OCI-LY7 (cell line): Measurements from ENCODE around the gene RNF214. TPM values are rescaled to one million over a fixed set of nuclear protein-coding genes. Genes with fewer than 3 reads are reported as not detected.
"Not testable (repeated sequence)": the region's sequence is repeated elsewhere in the genome, so short reads cannot be mapped to it uniquely, and the experiment has no call there.

Experiments
- BruUV-seq: library from RNA; stranded (reverse); fragments of 400-500 nt; replicated peaks from 2 replicates; lab custom pipeline; 2021; lab: Mats Ljungman, UMichigan
- CTCF ChIA-PET: fragments of 300-600 bp; sonication (Branson Sonifier 250); formaldehyde crosslinking; loops from one replicate; lab custom pipeline; 2022; ENCODE audit warnings: antibody characterized with exemption; ENCODE audit not compliant: unreplicated experiment; lab: Charles Lee
- POLR2A ChIA-PET: fragments of 300-600 bp; sonication (Branson Sonifier 250); formaldehyde crosslinking; loops from one replicate; lab custom pipeline; 2022; ENCODE audit warnings: antibody characterized with exemption; lab: Charles Lee
- DNase-seq: peaks from one replicate; pipeline ENCODE4 v3.0.0-alpha.2; 2015; ENCODE audit warnings: low spot score
- H2AFZ ChIP-seq: fragments of 200-600 bp; sonication (generic), shearing (Covaris generic); 2 replicates; pipeline ENCODE4 v1.6.1; 2014; ENCODE audit warnings: mild to moderate bottlenecking, antibody characterized with exemption, low read length, moderate library complexity
- H3K27ac ChIP-seq: fragments of 200-600 bp; sonication (generic); 2 replicates; pipeline ENCODE4 v1.5.1; 2014; ENCODE audit warnings: mixed run types, low read depth, mild to moderate bottlenecking, moderate library complexity, low read length, inconsistent platforms; ENCODE audit not compliant: poor library complexity, severe bottlenecking
- H3K36me3 ChIP-seq: fragments of 200-600 bp; sonication (generic); 2 replicates; pipeline ENCODE4 v1.6.1; 2014; ENCODE audit warnings: mild to moderate bottlenecking, antibody characterized with exemption, low read length, moderate library complexity, mixed read lengths; ENCODE audit not compliant: insufficient read depth
- H3K4me1 ChIP-seq: fragments of 200-600 bp; sonication (generic); 2 replicates; pipeline ENCODE4 v1.5.1; 2014; ENCODE audit warnings: mild to moderate bottlenecking, low read length; ENCODE audit not compliant: insufficient read depth, poor library complexity, severe bottlenecking
- H3K4me2 ChIP-seq: fragments of 200-600 bp; sonication (generic); 2 replicates; pipeline ENCODE4 v1.6.1; 2014; ENCODE audit warnings: mild to moderate bottlenecking, low read length
- H3K4me3 ChIP-seq: fragments of 200-600 bp; sonication (generic); 2 replicates; pipeline ENCODE4 v1.5.1; 2014; ENCODE audit warnings: mild to moderate bottlenecking, low read depth, low read length; ENCODE audit not compliant: poor library complexity, severe bottlenecking
- H3K79me2 ChIP-seq: fragments of 200-600 bp; sonication (generic); 2 replicates; pipeline ENCODE4 v1.6.1; 2016; ENCODE audit warnings: low read depth, mild to moderate bottlenecking, low read length, moderate library complexity, mixed read lengths; ENCODE audit not compliant: insufficient read depth
- H3K9me2 ChIP-seq: fragments of 200-600 bp; sonication (generic); 2 replicates; pipeline ENCODE4 v1.6.1; 2016; ENCODE audit warnings: mild to moderate bottlenecking, low read length, mixed read lengths; ENCODE audit not compliant: insufficient read depth
- H3K9me3 ChIP-seq: fragments of 200-600 bp; sonication (generic); 2 replicates; pipeline ENCODE4 v1.6.1; 2014; ENCODE audit warnings: mild to moderate bottlenecking, mixed run types, low read length, mixed read lengths
- H4K20me1 ChIP-seq: fragments of 200-600 bp; sonication (generic); 2 replicates; pipeline ENCODE4 v1.6.1; 2014; ENCODE audit warnings: mild to moderate bottlenecking, antibody characterized with exemption, low read length, moderate library complexity, mixed read lengths; ENCODE audit not compliant: insufficient read depth
- EZH2phosphoT487 ChIP-seq: fragments of 200-600 bp; sonication (generic); IDR thresholded peaks from 2 replicates; pipeline ENCODE4 v1.6.1; 2018; ENCODE audit warnings: low read depth, borderline replicate concordance, mild to moderate bottlenecking, mixed run types, antibody characterized with exemption, low read length, moderate library complexity, mixed read lengths
- intact Hi-C: fragments of 100-400 bp; cut with micrococcal nuclease; formaldehyde crosslinking; loops from one replicate; pipeline ENCODE4 v1.10.0; 2022; ENCODE audit not compliant: unreplicated experiment
- total RNA-seq, 2 experiments: library from RNA; depleted of rRNA in 1 of 2; stranded (reverse); fragments of >200 nt in 1 of 2; shearing (Covaris generic) in 1 of 2; gene quantifications; 2 replicates each; pipeline ENCODE4 v1.2.3, GENCODE V29; 2014 to 2022
- TF ChIP-seq, protein P1 (sequence below): fragments of 200-600 bp; sonication (generic); conservative IDR thresholded peaks from 2 replicates; pipeline ENCODE4 v1.5.1; 2014; ENCODE audit warnings: mild to moderate bottlenecking, antibody characterized with exemption, low read length, moderate library complexity, mixed read lengths

RNF214 gene
- total RNA-seq, 2 experiments from 2014 or later, result 11.2 to 30.2 TPM

DNA sequence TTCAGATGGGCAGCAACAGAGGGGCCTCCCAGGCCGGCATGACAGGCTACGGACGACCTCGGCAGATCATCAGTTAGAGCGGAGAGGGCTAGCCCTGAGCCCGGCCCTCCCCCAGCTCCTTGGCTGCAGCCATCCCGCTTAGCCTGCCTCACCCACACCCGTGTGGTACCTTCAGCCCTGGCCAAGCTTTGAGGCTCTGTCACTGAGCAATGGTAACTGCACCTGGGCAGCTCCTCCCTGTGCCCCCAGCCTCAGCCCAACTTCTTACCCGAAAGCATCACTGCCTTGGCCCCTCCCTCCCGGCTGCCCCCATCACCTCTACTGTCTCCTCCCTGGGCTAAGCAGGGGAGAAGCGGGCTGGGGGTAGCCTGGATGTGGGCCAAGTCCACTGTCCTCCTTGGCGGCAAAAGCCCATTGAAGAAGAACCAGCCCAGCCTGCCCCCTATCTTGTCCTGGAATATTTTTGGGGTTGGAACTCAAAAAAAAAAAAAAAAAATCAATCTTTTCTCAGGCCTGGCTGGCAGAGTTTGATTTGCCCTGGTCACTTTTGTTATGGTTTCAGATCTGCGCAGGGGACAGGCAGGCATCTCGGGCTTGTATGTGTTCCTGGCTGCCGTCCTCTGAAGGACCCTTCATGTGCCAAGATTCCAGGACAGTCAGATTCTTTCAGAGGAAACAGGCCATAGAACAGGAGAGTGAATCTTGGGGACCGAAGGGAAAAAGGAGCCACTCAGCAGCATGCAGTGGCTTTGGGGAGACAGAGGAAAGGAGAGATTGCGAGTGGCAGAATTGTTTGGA lies 28.0 kb upstream of the RNF214 start:
- H3K4me3 ChIP-seq, result no peak overlapping the region
- peaks cover 18% of the 10 kb centered on the region for H3K36me3 ChIP-seq
- intact Hi-C loops, result no loop called here
- BruUV-seq, result no TSS peak
- H4K20me1 ChIP-seq, result no peaks in the 10 kb centered on the region
- no peaks in the 10 kb centered on the region for H3K79me2 ChIP-seq
- no peaks in the 10 kb centered on the region for H3K4me1 ChIP-seq
- no peak for DNase-seq
- no peak overlapping the region for H3K27ac ChIP-seq
- TF ChIP-seq, protein P1, sequence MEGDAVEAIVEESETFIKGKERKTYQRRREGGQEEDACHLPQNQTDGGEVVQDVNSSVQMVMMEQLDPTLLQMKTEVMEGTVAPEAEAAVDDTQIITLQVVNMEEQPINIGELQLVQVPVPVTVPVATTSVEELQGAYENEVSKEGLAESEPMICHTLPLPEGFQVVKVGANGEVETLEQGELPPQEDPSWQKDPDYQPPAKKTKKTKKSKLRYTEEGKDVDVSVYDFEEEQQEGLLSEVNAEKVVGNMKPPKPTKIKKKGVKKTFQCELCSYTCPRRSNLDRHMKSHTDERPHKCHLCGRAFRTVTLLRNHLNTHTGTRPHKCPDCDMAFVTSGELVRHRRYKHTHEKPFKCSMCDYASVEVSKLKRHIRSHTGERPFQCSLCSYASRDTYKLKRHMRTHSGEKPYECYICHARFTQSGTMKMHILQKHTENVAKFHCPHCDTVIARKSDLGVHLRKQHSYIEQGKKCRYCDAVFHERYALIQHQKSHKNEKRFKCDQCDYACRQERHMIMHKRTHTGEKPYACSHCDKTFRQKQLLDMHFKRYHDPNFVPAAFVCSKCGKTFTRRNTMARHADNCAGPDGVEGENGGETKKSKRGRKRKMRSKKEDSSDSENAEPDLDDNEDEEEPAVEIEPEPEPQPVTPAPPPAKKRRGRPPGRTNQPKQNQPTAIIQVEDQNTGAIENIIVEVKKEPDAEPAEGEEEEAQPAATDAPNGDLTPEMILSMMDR, result no peak
- no peak for TF ChIP-seq EZH2phosphoT487
- no peak overlapping the region for H3K4me2 ChIP-seq
- H3K9me2 ChIP-seq, result no peaks in the 10 kb centered on the region
- no peaks in the 10 kb centered on the region for H3K9me3 ChIP-seq
- H2AFZ ChIP-seq, result no peak overlapping the region
- POLR2A ChIA-PET, result no interaction called here
- CTCF ChIA-PET, result no interaction called here

- POLR2A ChIA-PET, result interaction anchor here (0.5 kb wide), 1 partner anchor 126 kb away, joined by 3 read pairs; no protein-coding TSS in a partner anchor
- no peaks in the 10 kb centered on the region for H3K9me3 ChIP-seq
- no peaks in the 10 kb centered on the region for H4K20me1 ChIP-seq
- no peak overlapping the region for H3K4me3 ChIP-seq
- TF ChIP-seq, protein P1, result no peak
- no peak for TF ChIP-seq EZH2phosphoT487
- intact Hi-C loops, result no loop called here
- DNase-seq, result no peak
- no peaks in the 10 kb centered on the region for H3K9me2 ChIP-seq
- no peak overlapping the region for H2AFZ ChIP-seq
- no peak overlapping the region for H3K4me2 ChIP-seq
- no peaks in the 10 kb centered on the region for H3K79me2 ChIP-seq
- H3K36me3 ChIP-seq, result peaks cover 23% of the 10 kb centered on the region
- H3K4me1 ChIP-seq, result no peaks in the 10 kb centered on the region
- CTCF ChIA-PET, result no interaction called here
- H3K27ac ChIP-seq, result no peak overlapping the region
- BruUV-seq, result TSS peak; percentile 58
Observed at GRCh38 chr11:117205211-117205818, 27.2 kb upstream of the RNF214 start.

- H4K20me1 ChIP-seq, intact Hi-C loops, H3K79me2 ChIP-seq, CTCF ChIA-PET, H2AFZ ChIP-seq, H3K4me2 ChIP-seq, DNase-seq, H3K9me3 ChIP-seq, H3K27ac ChIP-seq, BruUV-seq, H3K4me3 ChIP-seq, H3K4me1 ChIP-seq, H3K9me2 ChIP-seq: not testable (repeated sequence)
- peaks cover 28% of the 10 kb centered on the region for H3K36me3 ChIP-seq
- POLR2A ChIA-PET, result interaction anchor here (0.5 kb wide), 1 partner anchor 125 kb away, joined by 3 read pairs; no protein-coding TSS in a partner anchor
Observed at GRCh38 chr11:117206111-117206510, 26.4 kb upstream of the RNF214 start.

- H3K4me2 ChIP-seq, CTCF ChIA-PET, H3K4me1 ChIP-seq, H3K27ac ChIP-seq, BruUV-seq, H3K9me2 ChIP-seq, H3K9me3 ChIP-seq, H4K20me1 ChIP-seq, H3K79me2 ChIP-seq, H2AFZ ChIP-seq, H3K4me3 ChIP-seq, POLR2A ChIA-PET, intact Hi-C loops, DNase-seq: not testable (repeated sequence)
- peaks cover 31% of the 10 kb centered on the region for H3K36me3 ChIP-seq
Observed at GRCh38 chr11:117206859-117207258, 25.6 kb upstream of the RNF214 start.

DNA sequence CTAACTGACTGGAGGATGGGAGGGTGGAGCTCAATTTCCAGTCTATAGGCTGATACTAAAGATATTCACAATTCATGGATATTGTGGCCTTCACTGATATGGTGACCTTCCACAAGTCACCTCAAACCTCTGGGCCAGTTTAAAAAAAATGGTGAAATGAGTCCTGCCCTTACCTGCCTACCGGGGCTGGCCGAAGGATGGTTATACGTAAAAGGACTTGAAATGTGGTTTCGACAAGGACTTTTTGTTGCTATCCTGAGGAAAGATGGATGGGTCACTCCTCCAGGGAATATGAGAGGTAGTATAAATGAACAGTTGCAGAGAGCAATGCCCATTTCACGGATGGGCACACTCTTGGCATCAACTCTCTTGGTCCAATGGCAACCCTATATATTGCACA lies 25.0 kb upstream of the RNF214 start:
- DNase-seq, H2AFZ ChIP-seq, H3K4me1 ChIP-seq, H3K9me3 ChIP-seq, BruUV-seq, H3K9me2 ChIP-seq, H3K4me3 ChIP-seq, H3K79me2 ChIP-seq, H3K27ac ChIP-seq, POLR2A ChIA-PET, CTCF ChIA-PET, intact Hi-C loops, H4K20me1 ChIP-seq, H3K4me2 ChIP-seq: not testable (repeated sequence)
- H3K36me3 ChIP-seq, result peaks cover 34% of the 10 kb centered on the region
